Parathyroid adenoma (tissue), 2 donors: ENCODE measurements around the gene CDKL1.

Source experiments
- H2AFZ ChIP-seq: fragments of 300-600 bp; sonication (generic); one replicate; pipeline ENCODE4 v1.7.0; 2017; ENCODE audit warnings: antibody characterized with exemption, mild to moderate bottlenecking
- H3K27ac ChIP-seq: fragments of 300-600 bp; sonication (generic); one replicate; pipeline ENCODE4 v1.7.0; 2017
- H3K27me3 ChIP-seq: fragments of 300-600 bp; sonication (generic); one replicate; pipeline ENCODE4 v1.7.0; 2017; ENCODE audit warnings: low read length; ENCODE audit not compliant: control insufficient read depth, insufficient read depth
- H3K36me3 ChIP-seq: fragments of 300-600 bp; sonication (generic); one replicate; pipeline ENCODE4 v1.7.0; 2017; ENCODE audit warnings: low read length; ENCODE audit not compliant: control insufficient read depth, insufficient read depth
- H3K4me1 ChIP-seq: fragments of 300-600 bp; sonication (generic); one replicate; pipeline ENCODE4 v1.7.0; 2017; ENCODE audit warnings: control low read depth
- H3K4me2 ChIP-seq: fragments of 300-600 bp; sonication (generic); one replicate; pipeline ENCODE4 v1.7.0; 2017; ENCODE audit warnings: low read length
- H3K4me3 ChIP-seq: fragments of 300-600 bp; sonication (generic); one replicate; pipeline ENCODE4 v1.7.0; 2017; ENCODE audit warnings: low read depth, low read length
- H3K79me2 ChIP-seq: fragments of 300-600 bp; sonication (generic); one replicate; pipeline ENCODE4 v1.7.0; 2017; ENCODE audit warnings: control low read depth
- H3K9ac ChIP-seq: fragments of 300-600 bp; sonication (generic); one replicate; pipeline ENCODE4 v1.7.0; 2017; ENCODE audit warnings: mild to moderate bottlenecking
- H3K9me3 ChIP-seq: fragments of 300-600 bp; sonication (generic); one replicate; pipeline ENCODE4 v1.7.0; 2017; ENCODE audit warnings: low read length; ENCODE audit not compliant: control insufficient read depth
- CTCF ChIP-seq: fragments of 300-600 bp; sonication (generic); IDR thresholded peaks from one replicate; pipeline ENCODE4 v1.7.0; 2017; ENCODE audit warnings: antibody characterized with exemption, mild to moderate bottlenecking
- donor health status: primary hyperparathyroidism.

The CDKL1 gene

GRCh38 chr14:50308363-50308915, 88.2 kb downstream of the CDKL1 start:
- H3K27ac ChIP-seq = no peak overlapping the region
- no peaks in the 10 kb centered on the region for H3K9me3 ChIP-seq
- H3K79me2 ChIP-seq = peaks cover 11% of the 10 kb centered on the region
- peaks cover 10% of the 10 kb centered on the region for H3K4me1 ChIP-seq
- H3K27me3 ChIP-seq = no peaks in the 10 kb centered on the region
- no peak overlapping the region for H2AFZ ChIP-seq
- H3K4me2 ChIP-seq = no peak overlapping the region
- H3K9ac ChIP-seq = no peak overlapping the region
- no peak overlapping the region for H3K4me3 ChIP-seq
- TF ChIP-seq CTCF = no peak
- no peaks in the 10 kb centered on the region for H3K36me3 ChIP-seq

GRCh38 chr14:50303744-50304471, 92.8 kb downstream of the CDKL1 start:
- Histone ChIP-seq H3K36me3 (no peaks in the 10 kb centered on the region), H3K27me3 (no peaks in the 10 kb centered on the region), H3K9me3 (no peaks in the 10 kb centered on the region), H3K4me2 (no peak overlapping the region), H3K27ac (no peak overlapping the region), H3K4me3 (no peak overlapping the region), H3K4me1 (no peaks in the 10 kb centered on the region), H3K79me2 (no peaks in the 10 kb centered on the region), H3K9ac (no peak overlapping the region), H2AFZ (no peak overlapping the region)
- no peak for TF ChIP-seq CTCF

DNA sequence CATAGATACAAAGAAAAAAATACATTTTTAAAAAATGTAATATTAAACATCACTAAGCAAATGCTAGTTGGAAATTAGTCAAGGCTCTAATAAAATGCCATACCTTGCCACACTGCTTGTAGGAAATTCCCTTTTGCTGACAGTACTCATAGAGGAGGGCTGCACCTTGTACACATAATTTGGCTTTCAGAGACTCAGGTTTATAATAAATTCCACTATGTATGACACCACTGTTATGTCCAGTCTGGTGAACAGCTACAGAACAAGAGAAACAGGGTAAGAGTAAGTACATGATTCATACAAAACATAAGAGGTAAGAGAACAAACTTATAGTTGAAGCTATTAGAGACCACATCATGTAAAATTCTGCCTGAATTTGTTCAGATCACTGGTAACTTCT, 94.8 kb downstream of the CDKL1 start:
- no peaks in the 10 kb centered on the region for H3K27me3 ChIP-seq
- H3K9me3 ChIP-seq = no peaks in the 10 kb centered on the region
- peaks cover 3% of the 10 kb centered on the region for H3K79me2 ChIP-seq
- no peak overlapping the region for H3K27ac ChIP-seq
- no peaks in the 10 kb centered on the region for H3K4me1 ChIP-seq
- H2AFZ ChIP-seq = no peak overlapping the region
- TF ChIP-seq CTCF = no peak
- no peaks in the 10 kb centered on the region for H3K36me3 ChIP-seq
- H3K4me2 ChIP-seq = no peak overlapping the region
- H3K4me3 ChIP-seq = no peak overlapping the region
- no peak overlapping the region for H3K9ac ChIP-seq

DNA sequence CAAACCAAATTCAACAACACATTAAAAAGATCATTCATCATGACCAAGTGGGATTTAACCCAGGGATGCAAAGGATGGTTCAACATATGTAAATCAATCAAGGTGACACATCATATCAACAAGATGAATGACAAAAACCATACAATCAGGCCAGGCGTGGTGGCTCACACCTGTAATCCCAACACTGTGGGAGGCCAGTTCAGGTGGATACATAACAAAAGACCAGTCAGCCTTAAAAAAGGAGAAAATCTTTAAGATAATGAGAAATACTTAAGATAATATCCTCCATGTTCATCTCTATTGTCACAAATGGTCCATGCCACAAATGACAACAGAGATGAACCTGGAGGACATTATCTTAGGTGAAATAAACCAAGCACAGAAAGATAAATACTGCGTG, 97.1 kb downstream of the CDKL1 start:
- H3K4me2 ChIP-seq = no peak overlapping the region
- H3K36me3 ChIP-seq = no peaks in the 10 kb centered on the region
- no peaks in the 10 kb centered on the region for H3K9me3 ChIP-seq
- no peak overlapping the region for H3K9ac ChIP-seq
- no peak for TF ChIP-seq CTCF
- H3K27me3 ChIP-seq = no peaks in the 10 kb centered on the region
- H3K4me3 ChIP-seq = no peak overlapping the region
- no peak overlapping the region for H2AFZ ChIP-seq
- no peak overlapping the region for H3K27ac ChIP-seq
- H3K79me2 ChIP-seq = peaks cover 3% of the 10 kb centered on the region
- H3K4me1 ChIP-seq = no peaks in the 10 kb centered on the region

GRCh38 chr14:50290306-50290705, 106.4 kb downstream of the CDKL1 start:
- Histone ChIP-seq H3K36me3 (no peaks in the 10 kb centered on the region), H2AFZ (no peak overlapping the region), H3K27me3 (no peaks in the 10 kb centered on the region), H3K27ac (no peak overlapping the region), H3K9me3 (no peaks in the 10 kb centered on the region), H3K4me1 (no peaks in the 10 kb centered on the region), H3K9ac (no peak overlapping the region), H3K4me2 (no peak overlapping the region), H3K4me3 (no peak overlapping the region), H3K79me2 (no peaks in the 10 kb centered on the region)
- TF ChIP-seq CTCF = no peak
